Chondrocyte (in vitro differentiated cells): ENCODE measurements around the gene GLYATL1. TPM values are rescaled to one million over a fixed set of nuclear protein-coding genes. Genes with fewer than 3 reads are reported as not detected.

Source experiments
- DNase-seq: peaks from one replicate; pipeline ENCODE4 v3.0.0; 2021; ENCODE audit warnings: mixed read lengths, low spot score
- H3K27ac Mint-ChIP-seq: one replicate; pipeline ENCODE4 v1.8.0; 2021; ENCODE audit warnings: mild to moderate bottlenecking, moderate library complexity, mixed read lengths; ENCODE audit not compliant: unreplicated experiment
- H3K27me3 Mint-ChIP-seq: 2 replicates; pipeline ENCODE4 v1.8.0; 2021; ENCODE audit warnings: low read depth, mixed read lengths
- H3K36me3 Mint-ChIP-seq: 2 replicates; pipeline ENCODE4 v1.8.0; 2021; ENCODE audit warnings: low read depth, mixed read lengths
- H3K4me1 Mint-ChIP-seq: 2 replicates; pipeline ENCODE4 v1.8.0; 2021; ENCODE audit warnings: low read depth, mild to moderate bottlenecking, mixed read lengths
- H3K4me3 Mint-ChIP-seq: one replicate; pipeline ENCODE4 v1.8.0; 2021; ENCODE audit warnings: mild to moderate bottlenecking, moderate library complexity, mixed read lengths; ENCODE audit not compliant: unreplicated experiment
- H3K9me3 Mint-ChIP-seq: 2 replicates; pipeline ENCODE4 v1.8.0; 2021; ENCODE audit warnings: low read depth, mixed read lengths
- CTCF ChIP-seq: fragments of 200-600 bp; sonication (generic); IDR thresholded peaks from 2 replicates; pipeline ENCODE4 v1.5.0; 2021; ENCODE audit warnings: antibody characterized with exemption, mild to moderate bottlenecking, moderate library complexity
- total RNA-seq: library from RNA; stranded (reverse); gene quantifications from 3 replicates; pipeline ENCODE4 v1.2.1, GENCODE V29; 2021

The GLYATL1 gene
- total RNA-seq, 1 donor from 2014 or later = not detected

GRCh38 chr11:58933661-58934060, 5.6 kb upstream of the GLYATL1 start:
- Mint-ChIP-seq H3K27me3 (peaks cover 17% of the 10 kb centered on the region), H3K4me3 (no peak overlapping the region), H3K9me3 (no peaks in the 10 kb centered on the region), H3K27ac (no peak overlapping the region), H3K36me3 (no peaks in the 10 kb centered on the region), H3K4me1 (no peaks in the 10 kb centered on the region)
- DNase-seq = no peak
- TF ChIP-seq CTCF = no peak

- Mint-ChIP-seq H3K27ac (no peak overlapping the region), H3K4me3 (no peak overlapping the region), H3K9me3 (no peaks in the 10 kb centered on the region), H3K27me3 (peaks cover 13% of the 10 kb centered on the region), H3K4me1 (no peaks in the 10 kb centered on the region), H3K36me3 (no peaks in the 10 kb centered on the region)
- no peak for TF ChIP-seq CTCF
- no peak for DNase-seq
Measured at GRCh38 chr11:58934945-58935513, 4.3 kb upstream of the GLYATL1 start.

GRCh38 chr11:58938398-58938797, 890 bp upstream of the GLYATL1 start:
- H3K27ac Mint-ChIP-seq = no peak overlapping the region
- no peak for DNase-seq
- no peak for TF ChIP-seq CTCF

GRCh38 chr11:58940028-58940427, 740 bp downstream of the GLYATL1 start:
- Mint-ChIP-seq H3K4me1 (no peaks in the 10 kb centered on the region), H3K9me3 (no peaks in the 10 kb centered on the region), H3K36me3 (no peaks in the 10 kb centered on the region), H3K27ac (no peak overlapping the region), H3K27me3 (peaks cover 11% of the 10 kb centered on the region), H3K4me3 (no peak overlapping the region)
- no peak for TF ChIP-seq CTCF
- DNase-seq = no peak

More at GRCh38 chr11:58938398-58938797, 890 bp upstream of the GLYATL1 start:
- Mint-ChIP-seq H3K4me1 (no peaks in the 10 kb centered on the region), H3K36me3 (no peaks in the 10 kb centered on the region), H3K27me3 (peaks cover 11% of the 10 kb centered on the region), H3K4me3 (no peak overlapping the region), H3K9me3 (no peaks in the 10 kb centered on the region)

- H3K9me3 Mint-ChIP-seq = no peaks in the 10 kb centered on the region
- no peaks in the 10 kb centered on the region for H3K4me1 Mint-ChIP-seq
- DNase-seq = no peak
- no peak overlapping the region for H3K27ac Mint-ChIP-seq
- no peaks in the 10 kb centered on the region for H3K36me3 Mint-ChIP-seq
- no peak for TF ChIP-seq CTCF
- no peak overlapping the region for H3K4me3 Mint-ChIP-seq
- H3K27me3 Mint-ChIP-seq = peaks cover 16% of the 10 kb centered on the region
Measured at GRCh38 chr11:58941838-58942237, 2.5 kb downstream of the GLYATL1 start.
